ENCODE measurements around the gene CRLF3. TPM values are rescaled to one million over a fixed set of nuclear protein-coding genes. Genes with fewer than 3 reads are reported as not detected.
A peak's percentile ranks its signal among the peaks of the same experiment; 100 is the strongest.
"Not testable (repeated sequence)": the region's sequence is repeated elsewhere in the genome, so short reads cannot be mapped to it uniquely, and the experiment has no call there.

CRLF3 gene
- total RNA-seq, 4 donors from 2014 or later = 16.8 to 22.5 (median 18.9) TPM

- no peak for DNase-seq (ENCODE audit: low spot score in 2 of 2)
- WGBS, 2 donors = 19 to 20% methylated on average over 13 of the region's 13 CpGs
- intact Hi-C loops (cut with DNase I; ENCODE audit: low total_unique reads) = no loop called here
- TF ChIP-seq POLR2A (IDR thresholded peaks at IDR 0.05) = no peak
- no peak for TF ChIP-seq CTCF (IDR thresholded peaks at IDR 0.05)
- no peak overlapping the region for H3K4me3 ChIP-seq (ENCODE audit: low read depth, poor library complexity, severe bottlenecking)
Measured at GRCh38 chr17:30831257-30831656, 6.8 kb upstream of the CRLF3 start.

- intact Hi-C loops (cut with DNase I; ENCODE audit: low total_unique reads) = no loop called here
- no peak for TF ChIP-seq POLR2A (IDR thresholded peaks at IDR 0.05)
- TF ChIP-seq CTCF (IDR thresholded peaks at IDR 0.05) = no peak
- no peak overlapping the region for H3K4me3 ChIP-seq (ENCODE audit: low read depth, poor library complexity, severe bottlenecking)
- no peak for DNase-seq (ENCODE audit: low spot score in 2 of 2)
- 75 to 79% methylated on average over 5 of the region's 5 CpGs for WGBS, 2 donors
Measured at GRCh38 chr17:30829022-30829421, 4.5 kb upstream of the CRLF3 start.

GRCh38 chr17:30827082-30827481, 2.6 kb upstream of the CRLF3 start:
- no peak for DNase-seq (ENCODE audit: low spot score in 2 of 2)
- TF ChIP-seq CTCF (IDR thresholded peaks at IDR 0.05) = no peak
- intact Hi-C loops (cut with DNase I; ENCODE audit: low total_unique reads) = no loop called here
- WGBS, 2 donors = 87% methylated on average over 6 of the region's 6 CpGs
- H3K4me3 ChIP-seq (ENCODE audit: low read depth, poor library complexity, severe bottlenecking) = no peak overlapping the region

GRCh38 chr17:30824002-30824355, 513 bp downstream of the CRLF3 start:
- 2% methylated on average over 11 of the region's 11 CpGs for WGBS, 2 donors
- H3K4me3 ChIP-seq (ENCODE audit: low read depth, poor library complexity, severe bottlenecking) = peak overlapping the region; percentile 97
- DNase-seq (ENCODE audit: low spot score in 2 of 2) = peak in 1 of 2 donors; percentile 27
- intact Hi-C loops (cut with DNase I; ENCODE audit: low total_unique reads) = no loop called here
- TF ChIP-seq CTCF (IDR thresholded peaks at IDR 0.05) (no peak), POLR2A (IDR thresholded peaks at IDR 0.05) (no peak)

- intact Hi-C loops (cut with DNase I; ENCODE audit: low total_unique reads) = no loop called here
- no peak overlapping the region for H3K4me3 ChIP-seq (ENCODE audit: low read depth, poor library complexity, severe bottlenecking)
- no peak for DNase-seq (ENCODE audit: low spot score in 2 of 2)
- no peak for TF ChIP-seq POLR2A (IDR thresholded peaks at IDR 0.05)
- TF ChIP-seq CTCF (IDR thresholded peaks at IDR 0.05) = no peak
- 45 to 52% methylated on average over 7 of the region's 7 CpGs for WGBS, 2 donors
Measured at GRCh38 chr17:30823421-30823820, 1.1 kb downstream of the CRLF3 start.

GRCh38 chr17:30822919-30823318, 1.6 kb downstream of the CRLF3 start:
- 63 to 76% methylated on average over 14 of the region's 14 CpGs for WGBS, 2 donors
- intact Hi-C loops (cut with DNase I; ENCODE audit: low total_unique reads); DNase-seq (ENCODE audit: low spot score in 2 of 2); H3K4me3 ChIP-seq (ENCODE audit: low read depth, poor library complexity, severe bottlenecking): not testable (repeated sequence)

Data from lower leg skin (tissue), 4 donors.